Fibroblast of lung (primary cell): ENCODE measurements around the gene RNASE13. TPM values are rescaled to one million over a fixed set of nuclear protein-coding genes. Genes with fewer than 3 reads are reported as not detected.

Experiments used
- DNase-seq, 2 donors: peaks; one replicate each; pipeline versions ENCODE4 v3.0.0 to v3.0.0-alpha.2; 2010; ENCODE audit warnings: low read depth in 2 of 2
- H2AFZ ChIP-seq: 2 replicates; pipeline ENCODE4 v1.5.1; 2012; ENCODE audit warnings: low read length, control low read depth, inconsistent platforms
- H3K27ac ChIP-seq: 2 replicates; pipeline ENCODE4 v1.5.1; 2011; ENCODE audit warnings: low read length, control low read depth; ENCODE audit not compliant: insufficient read depth
- H3K27me3 ChIP-seq: 2 replicates; pipeline ENCODE4 v1.5.1; 2011; ENCODE audit warnings: mild to moderate bottlenecking, low read length; ENCODE audit not compliant: control insufficient read depth, insufficient read depth
- H3K36me3 ChIP-seq: 2 replicates; pipeline ENCODE4 v1.5.1; 2011; ENCODE audit warnings: low read length; ENCODE audit not compliant: control insufficient read depth, insufficient read depth
- H3K4me1 ChIP-seq: 2 replicates; pipeline ENCODE4 v1.5.1; 2011; ENCODE audit warnings: low read length; ENCODE audit not compliant: control insufficient read depth, insufficient read depth; ENCODE audit errors: extremely low read depth
- H3K4me2 ChIP-seq: 2 replicates; pipeline ENCODE4 v1.5.1; 2011; ENCODE audit warnings: low read length, control low read depth; ENCODE audit not compliant: insufficient read depth; ENCODE audit errors: extremely low read depth
- H3K4me3 ChIP-seq, 4 experiments: fragments of 200-600 bp in 1 of 4; sonication (generic) in 1 of 4; replicated peaks in 1 of 4; 2 replicates each; pipeline ENCODE4 v1.5.1; 2011 to 2016; ENCODE audit warnings: low read length in 4 of 4, low read depth in 3 of 4, mild to moderate bottlenecking in 3 of 4, control low read depth in 2 of 4, inconsistent platforms in 1 of 4, mixed read lengths in 1 of 4; ENCODE audit not compliant: insufficient read depth in 1 of 4; ENCODE audit errors: control extremely low read depth in 1 of 4
- H3K79me2 ChIP-seq: 2 replicates; pipeline ENCODE4 v1.5.1; 2012; ENCODE audit warnings: mild to moderate bottlenecking, low read length, inconsistent platforms; ENCODE audit not compliant: control insufficient read depth, insufficient read depth
- H3K9ac ChIP-seq: 2 replicates; pipeline ENCODE4 v1.5.1; 2011; ENCODE audit warnings: mild to moderate bottlenecking, low read length, control low read depth; ENCODE audit not compliant: insufficient read depth
- H3K9me3 ChIP-seq: 2 replicates; pipeline ENCODE4 v1.5.1; 2012; ENCODE audit warnings: low read depth, low read length; ENCODE audit not compliant: control insufficient read depth, insufficient read depth
- H4K20me1 ChIP-seq: 2 replicates; pipeline ENCODE4 v1.5.1; 2011; ENCODE audit warnings: low read length; ENCODE audit not compliant: control insufficient read depth, insufficient read depth; ENCODE audit errors: extremely low read depth
- CTCF ChIP-seq, 2 donors: IDR thresholded peaks in 1 of 2; conservative IDR thresholded peaks in 1 of 2; 1 replicate in 1 of 2; 2 replicates in 1 of 2; pipeline ENCODE4 v1.5.1; 2011 to 2012; ENCODE audit warnings: low read length in 2 of 2, control low read depth in 1 of 2, inconsistent platforms in 1 of 2, low read depth in 1 of 2, mild to moderate bottlenecking in 1 of 2
- EZH2 ChIP-seq: IDR thresholded peaks from 2 replicates; pipeline ENCODE4 v1.5.1; 2012; ENCODE audit warnings: low read length, control low read depth, mild to moderate bottlenecking; ENCODE audit errors: missing control alignments
- polyA plus RNA-seq, 2 donors: library from polyadenylated mRNA; depleted of rRNA in 1 of 2; stranded (reverse) in 1 of 2; unstranded in 1 of 2; fragments of >200 nt; gene quantifications; 2 replicates each; pipeline ENCODE4 v1.2.1, GENCODE V29; 2011 to 2012; ENCODE audit warnings: missing spikeins in 1 of 2
- total RNA-seq: library from RNA; depleted of rRNA; stranded (reverse); fragments of >200 nt; gene quantifications from 2 replicates; pipeline ENCODE4 v1.2.1, GENCODE V29; 2014

The RNASE13 gene
- total and polyA plus RNA-seq, 2 donors (not counting 1 experiment from before 2014, with no cell fraction given), result not detected

GRCh38 chr14:21069388-21070082 lies 34.9 kb upstream of the RNASE13 start:
- peak overlapping the region; percentile 59 for H3K27ac ChIP-seq

GRCh38 chr14:21068521-21069387 lies 34.1 kb upstream of the RNASE13 start:
- TF ChIP-seq CTCF (conservative IDR thresholded peaks at IDR 0.05 in 1 of 2, IDR thresholded peaks at IDR 0.05 in 1 of 2; ENCODE audit: low read depth in 1 of 2, low read length in 2 of 2) (peak; percentile 66 to 70), EZH2 (peak; percentile 41)
- peak overlapping the region; percentile 17 for H2AFZ ChIP-seq
- DNase-seq, result peak; percentile 50 to 61
- H3K36me3 ChIP-seq, result peaks cover 2% of the 10 kb centered on the region
- H3K27ac ChIP-seq, result no peak overlapping the region
- no peak overlapping the region for H3K9ac ChIP-seq
- no peaks in the 10 kb centered on the region for H3K27me3 ChIP-seq
- peaks cover 11% of the 10 kb centered on the region for H3K4me1 ChIP-seq
- H3K79me2 ChIP-seq, result no peaks in the 10 kb centered on the region
- H3K9me3 ChIP-seq, result no peaks in the 10 kb centered on the region
- H3K4me3 ChIP-seq, result peak overlapping the region in 2 of 4 experiments; percentile 57 to 74
- H4K20me1 ChIP-seq, result no peaks in the 10 kb centered on the region
- H3K4me2 ChIP-seq, result peak overlapping the region; percentile 72

More at GRCh38 chr14:21069388-21070082, 34.9 kb upstream of the RNASE13 start:
- no peaks in the 10 kb centered on the region for H3K27me3 ChIP-seq
- no peaks in the 10 kb centered on the region for H3K9me3 ChIP-seq
- TF ChIP-seq CTCF (conservative IDR thresholded peaks at IDR 0.05 in 1 of 2, IDR thresholded peaks at IDR 0.05 in 1 of 2; ENCODE audit: low read depth in 1 of 2, low read length in 2 of 2), result no peak
- no peak for TF ChIP-seq EZH2
- peak overlapping the region; percentile 38 to 74 (median 48) for H3K4me3 ChIP-seq
- DNase-seq, result peak; percentile 23 to 54
- H3K79me2 ChIP-seq, result peaks cover 2% of the 10 kb centered on the region
- H4K20me1 ChIP-seq, result no peaks in the 10 kb centered on the region
- H2AFZ ChIP-seq, result peak overlapping the region; percentile 17
- H3K4me1 ChIP-seq, result peaks cover 11% of the 10 kb centered on the region
- H3K4me2 ChIP-seq, result peak overlapping the region; percentile 72
- H3K36me3 ChIP-seq, result peaks cover 8% of the 10 kb centered on the region
- H3K9ac ChIP-seq, result peak overlapping the region; percentile 67

- TF ChIP-seq CTCF (conservative IDR thresholded peaks at IDR 0.05 in 1 of 2, IDR thresholded peaks at IDR 0.05 in 1 of 2; ENCODE audit: low read depth in 1 of 2, low read length in 2 of 2), result peak in 1 of 2 donors; percentile 32
- no peak for TF ChIP-seq EZH2
- Histone ChIP-seq H3K27ac (no peak overlapping the region), H2AFZ (no peak overlapping the region), H3K36me3 (no peaks in the 10 kb centered on the region), H3K9me3 (no peaks in the 10 kb centered on the region), H3K4me1 (peaks cover 5% of the 10 kb centered on the region), H3K27me3 (no peaks in the 10 kb centered on the region), H3K4me3 (no peak overlapping the region), H3K9ac (no peak overlapping the region), H3K79me2 (no peaks in the 10 kb centered on the region), H4K20me1 (no peaks in the 10 kb centered on the region), H3K4me2 (no peak overlapping the region)
- peak in 1 of 2 donors; percentile 14 for DNase-seq
These were observed 32.4 kb upstream of the RNASE13 start for GRCh38 chr14:21066882-21067502.
